ENCODE data around the gene PPM1H. TPM values are rescaled to one million over a fixed set of nuclear protein-coding genes. Genes with fewer than 3 reads are reported as not detected.

Gene PPM1H
- total RNA-seq, 1 donor from 2014 or later = 73.4 TPM

DNA sequence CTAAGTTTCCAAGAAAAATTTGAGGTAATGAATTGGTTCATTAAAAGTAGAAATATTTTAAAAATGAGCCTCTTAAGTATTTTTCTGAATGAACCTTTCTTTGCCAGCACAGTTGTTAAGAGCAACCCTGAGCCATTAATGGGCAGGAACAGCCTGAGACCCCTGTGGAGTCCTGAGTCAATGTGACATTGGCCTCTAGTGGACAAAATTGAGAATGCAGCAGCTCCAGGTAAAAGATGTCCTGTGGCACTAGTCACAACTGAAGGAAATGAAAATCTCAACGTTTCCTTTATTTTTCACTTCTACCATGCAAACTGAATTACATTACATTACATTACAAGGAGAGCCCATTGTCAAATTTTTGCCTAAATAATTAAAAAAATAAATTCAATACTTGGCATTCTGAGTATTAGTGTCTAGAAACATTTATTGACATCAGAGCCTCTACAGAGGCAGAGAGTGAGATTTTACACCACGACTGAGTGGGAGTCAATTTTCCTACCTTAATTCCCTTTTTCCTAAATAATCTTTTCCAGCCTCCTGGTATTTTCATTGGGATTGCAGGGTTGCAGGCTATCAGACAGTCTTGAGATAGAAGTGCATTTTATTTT lies 135.7 kb downstream of the PPM1H start:
- DNase-seq (ENCODE audit: low spot score) = peak; percentile 72

GRCh38 chr12:62794218-62794583 lies 140.7 kb downstream of the PPM1H start:
- no peak for DNase-seq (ENCODE audit: low spot score)

DNA sequence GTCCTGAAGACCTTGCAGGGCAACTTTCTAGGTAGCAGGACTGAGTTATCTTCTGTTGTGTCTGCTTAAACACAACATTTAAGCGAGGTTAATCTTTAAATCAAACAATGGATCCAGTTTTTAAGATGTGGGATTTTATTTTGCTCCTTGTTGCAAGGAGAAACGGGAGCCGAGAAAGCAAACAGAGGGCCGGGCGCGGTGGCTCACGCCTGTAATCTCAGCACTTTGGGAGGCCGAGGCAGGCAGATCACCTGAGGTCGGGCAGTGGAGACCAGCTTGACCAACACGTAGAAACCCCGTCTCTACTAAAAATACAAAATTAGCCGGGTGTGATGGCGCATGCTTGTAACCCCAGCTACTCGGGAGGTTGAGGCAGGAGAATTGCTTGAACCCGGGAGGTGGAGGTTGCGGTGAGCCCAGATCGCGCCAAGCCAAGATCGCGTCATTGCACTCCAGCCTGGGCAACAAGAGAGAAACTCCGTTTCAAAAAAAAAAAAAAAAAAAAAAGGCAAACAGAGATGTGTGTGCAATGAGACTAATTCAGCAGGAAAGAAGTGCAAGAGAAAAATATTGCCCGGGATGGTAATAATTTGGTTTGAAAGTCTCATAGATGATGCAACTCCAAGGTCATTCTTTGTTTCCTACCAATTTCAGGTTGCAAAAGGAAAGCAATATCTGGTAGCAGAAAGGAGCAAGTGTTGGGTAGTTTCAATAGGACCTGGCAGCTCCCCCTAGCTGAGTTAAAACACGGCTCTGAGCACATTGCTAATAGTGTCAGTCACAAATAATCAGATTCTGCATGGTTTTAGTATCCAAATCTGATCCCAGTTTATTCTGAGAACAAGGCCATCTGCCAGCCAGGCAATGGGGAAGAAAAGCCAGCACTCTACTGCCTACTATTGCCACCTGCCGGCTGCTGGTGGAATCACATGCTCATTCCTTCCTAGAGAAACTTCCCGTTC lies 141.4 kb downstream of the PPM1H start:
- DNase-seq (ENCODE audit: low spot score) = peak; percentile 87

DNA sequence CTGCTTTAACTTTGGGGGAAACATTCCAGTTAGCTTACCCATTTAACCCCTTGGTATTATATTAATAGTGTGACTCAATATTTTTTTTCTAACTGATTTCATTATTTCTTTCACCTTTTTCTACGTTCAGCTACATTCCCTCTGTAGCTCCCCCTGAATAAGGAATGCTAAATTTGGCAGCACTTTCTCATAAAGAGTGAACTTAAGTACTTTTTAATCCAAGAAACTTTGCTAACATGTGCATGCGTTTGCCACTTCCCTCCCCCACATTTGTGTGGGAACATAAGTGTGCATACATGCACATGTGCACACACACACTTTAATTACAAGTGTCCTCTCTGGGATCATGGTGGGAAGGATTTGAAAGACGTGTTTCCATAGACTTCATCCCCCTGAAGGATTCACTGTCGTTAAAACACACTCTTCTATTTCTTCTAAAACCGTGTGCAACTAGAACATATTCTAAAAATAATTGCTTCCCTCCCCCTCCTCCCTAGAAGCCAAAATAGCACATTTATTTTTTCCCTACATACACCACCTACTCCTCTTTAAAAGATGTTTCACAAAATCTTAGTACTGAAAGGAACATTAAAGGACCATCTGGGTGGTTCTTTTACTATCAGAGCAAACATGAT lies 142.6 kb downstream of the PPM1H start:
- no peak for DNase-seq (ENCODE audit: low spot score)

GRCh38 chr12:62789851-62790250 lies 145.1 kb downstream of the PPM1H start:
- DNase-seq (ENCODE audit: low spot score) = no peak

DNA sequence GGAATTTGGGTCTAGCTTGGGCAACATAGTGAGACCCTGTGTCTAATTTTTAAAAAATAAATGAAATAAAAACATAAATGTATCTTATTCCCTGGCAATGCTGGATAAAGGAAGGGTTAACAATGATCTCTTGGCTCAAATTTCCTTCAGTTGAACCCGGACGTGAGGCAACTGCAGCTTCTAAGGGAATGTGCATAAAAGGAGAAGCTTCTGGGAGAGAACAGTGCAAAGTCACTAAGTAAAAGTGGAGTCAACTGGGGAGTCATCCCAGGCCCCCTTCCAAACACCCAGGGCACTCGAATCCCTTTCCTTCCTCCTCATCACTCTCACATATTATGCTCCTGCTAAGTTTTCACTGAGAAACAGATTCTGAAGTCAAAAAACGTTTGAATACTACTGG lies 147.3 kb downstream of the PPM1H start:
- DNase-seq (ENCODE audit: low spot score) = no peak

- no peak for DNase-seq (ENCODE audit: low spot score)
Measured at GRCh38 chr12:62787023-62787422, 147.9 kb downstream of the PPM1H start.

DNA sequence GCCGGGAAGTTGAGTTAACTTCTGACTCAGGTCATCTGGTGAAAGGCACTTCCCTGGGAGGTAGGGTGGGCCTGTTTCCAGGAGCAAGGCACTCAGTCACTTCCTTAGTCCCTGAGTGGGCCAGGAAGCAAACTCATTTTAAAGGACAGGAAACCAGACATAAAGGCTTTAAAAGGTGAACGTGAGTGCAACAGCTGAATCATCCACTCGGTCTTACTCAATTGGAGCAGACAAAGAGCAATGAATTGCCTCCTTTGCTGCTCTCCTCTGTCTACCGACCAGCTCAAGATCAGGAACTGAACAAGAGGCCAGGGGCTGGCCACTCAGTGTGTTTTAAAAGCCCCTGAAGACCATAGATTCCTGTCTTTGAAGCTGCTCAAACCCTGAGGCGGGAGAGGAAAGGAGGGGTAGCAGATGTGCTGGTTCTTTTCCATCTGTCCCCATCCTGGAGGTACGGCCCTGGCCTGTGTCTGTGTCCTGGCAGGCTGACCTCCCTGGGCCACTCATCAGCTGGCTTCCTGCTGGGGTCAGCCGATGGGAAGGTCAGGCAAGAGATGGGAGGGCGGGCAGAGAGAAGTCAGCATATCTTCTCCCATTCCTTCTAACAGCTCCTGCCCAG lies 148.9 kb downstream of the PPM1H start:
- peak; percentile 45 for DNase-seq (ENCODE audit: low spot score)

- DNase-seq (ENCODE audit: low spot score) = no peak
Measured at GRCh38 chr12:62784576-62784975, 150.4 kb downstream of the PPM1H start.

GRCh38 chr12:62783881-62784280 lies 151.1 kb downstream of the PPM1H start:
- no peak for DNase-seq (ENCODE audit: low spot score)

GRCh38 chr12:62781136-62781880 lies 153.6 kb downstream of the PPM1H start:
- no peak for DNase-seq (ENCODE audit: low spot score)

GRCh38 chr12:62779488-62779887 lies 155.5 kb downstream of the PPM1H start:
- DNase-seq (ENCODE audit: low spot score) = no peak

DNA sequence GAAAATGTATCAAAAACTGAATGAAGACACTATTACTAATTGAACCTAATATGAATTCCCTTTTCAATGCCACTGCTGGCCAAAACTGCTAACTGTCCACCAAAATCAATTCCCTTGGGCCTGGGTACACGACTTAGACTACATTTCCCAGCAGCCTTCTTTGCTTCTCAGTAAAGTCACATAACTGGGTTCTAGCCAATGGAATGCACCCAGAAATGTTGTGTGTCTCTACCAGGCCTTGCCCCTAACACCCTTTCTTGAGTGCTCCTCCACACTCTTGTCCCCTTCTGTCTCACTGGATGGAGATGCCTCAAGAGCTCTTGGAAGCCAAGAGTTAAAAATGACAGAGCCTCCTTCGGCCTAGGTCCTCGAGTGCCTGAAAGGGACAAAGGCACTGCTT lies 156.8 kb downstream of the PPM1H start:
- DNase-seq (ENCODE audit: low spot score) = no peak

GRCh38 chr12:62776997-62777396 lies 158.0 kb downstream of the PPM1H start:
- DNase-seq (ENCODE audit: low spot score) = no peak

DNA sequence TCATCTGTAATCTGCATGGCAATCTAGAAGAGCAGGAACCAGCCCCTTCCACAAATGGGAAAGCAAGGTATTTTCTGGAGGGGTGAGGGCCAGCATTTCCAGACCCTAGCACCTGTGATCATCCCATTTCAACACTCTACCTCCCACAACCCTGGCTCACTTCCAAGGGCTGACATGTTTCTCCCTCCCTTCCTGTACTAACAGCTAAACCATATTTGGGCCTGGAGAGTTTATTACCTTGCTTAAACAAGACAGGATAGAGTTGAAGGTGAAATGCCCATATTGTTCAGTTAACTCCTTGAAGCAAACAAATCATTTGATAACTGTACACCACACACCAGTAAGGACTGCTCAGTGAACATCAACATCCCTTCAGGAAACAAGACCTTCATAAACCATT lies 158.4 kb downstream of the PPM1H start:
- DNase-seq (ENCODE audit: low spot score) = no peak

DNA sequence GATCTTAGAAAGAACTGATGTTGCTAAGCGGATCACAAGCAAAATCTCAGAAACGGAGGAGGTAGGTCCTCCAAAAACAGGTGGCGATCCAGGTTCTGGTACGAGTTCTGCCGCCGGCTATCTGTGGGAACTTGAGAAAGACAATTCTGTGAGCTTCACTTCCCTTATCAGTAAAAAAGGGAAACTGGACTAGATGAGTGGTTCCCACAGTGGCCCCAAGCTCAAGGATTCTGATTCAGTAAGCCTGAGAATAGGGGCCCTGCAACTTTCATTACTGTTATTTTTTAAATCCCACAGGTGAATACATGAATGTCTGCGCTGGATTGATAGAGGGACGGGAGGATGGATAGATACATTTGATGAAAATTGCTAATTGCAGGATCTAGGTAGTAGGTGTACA lies 160.2 kb downstream of the PPM1H start:
- no peak for DNase-seq (ENCODE audit: low spot score)

- no peak for DNase-seq (ENCODE audit: low spot score)
Measured at GRCh38 chr12:62772416-62772955, 162.5 kb downstream of the PPM1H start.

- no peak for DNase-seq (ENCODE audit: low spot score)
Measured at GRCh38 chr12:62771828-62772227, 163.1 kb downstream of the PPM1H start.

DNA sequence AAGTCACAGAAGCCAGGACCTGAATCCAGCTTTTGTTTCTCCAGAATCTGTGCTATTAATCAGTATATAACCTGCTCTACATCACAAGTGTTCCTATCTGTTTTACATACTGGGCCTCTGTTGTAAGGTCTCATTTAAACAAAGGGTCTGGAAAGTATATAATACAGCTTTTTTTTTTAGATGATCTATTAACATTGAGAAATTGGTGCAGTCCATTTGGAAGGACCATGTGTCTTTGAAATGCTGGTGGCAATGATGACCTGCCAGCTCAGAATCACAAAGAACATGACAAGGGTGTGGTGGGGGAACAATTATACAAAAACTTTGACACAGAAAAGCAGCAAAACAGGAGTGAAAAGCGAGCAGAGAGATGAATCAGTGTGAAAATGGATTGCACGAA lies 164.6 kb downstream of the PPM1H start:
- DNase-seq (ENCODE audit: low spot score) = no peak

GRCh38 chr12:62769076-62769619 lies 165.8 kb downstream of the PPM1H start:
- DNase-seq (ENCODE audit: low spot score) = no peak

DNA sequence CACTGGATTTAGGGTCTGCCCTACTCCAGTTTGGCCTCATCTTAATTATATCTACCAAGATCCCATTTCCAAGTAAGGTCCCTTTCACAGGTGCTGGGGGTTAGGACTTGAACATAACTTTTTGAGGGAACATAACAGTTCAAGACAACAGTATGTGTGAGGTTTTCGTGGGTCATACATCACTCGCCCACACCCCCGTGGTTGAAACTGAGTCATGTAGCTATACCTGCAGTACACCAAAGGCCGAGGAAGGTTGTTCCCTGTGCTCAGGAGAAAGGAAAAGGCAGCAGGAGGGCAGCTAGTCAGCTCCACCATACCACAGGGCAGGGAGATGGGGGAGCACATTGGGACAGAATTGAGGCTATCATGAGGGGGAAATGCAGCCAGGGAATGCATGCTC lies 167.0 kb downstream of the PPM1H start:
- DNase-seq (ENCODE audit: low spot score) = no peak

All from mucosa of gallbladder (tissue), 1 donor.